ENCODE results near the gene PRRT4. TPM values are rescaled to one million over a fixed set of nuclear protein-coding genes. Genes with fewer than 3 reads are reported as not detected.
A peak's percentile ranks its signal among the peaks of the same experiment; 100 is the strongest.

The PRRT4 gene
- total and polyA plus RNA-seq, 2 of the 13 experiments (the other 11 are each of a cell fraction or from before 2014, with no cell fraction given) = not detected

DNA sequence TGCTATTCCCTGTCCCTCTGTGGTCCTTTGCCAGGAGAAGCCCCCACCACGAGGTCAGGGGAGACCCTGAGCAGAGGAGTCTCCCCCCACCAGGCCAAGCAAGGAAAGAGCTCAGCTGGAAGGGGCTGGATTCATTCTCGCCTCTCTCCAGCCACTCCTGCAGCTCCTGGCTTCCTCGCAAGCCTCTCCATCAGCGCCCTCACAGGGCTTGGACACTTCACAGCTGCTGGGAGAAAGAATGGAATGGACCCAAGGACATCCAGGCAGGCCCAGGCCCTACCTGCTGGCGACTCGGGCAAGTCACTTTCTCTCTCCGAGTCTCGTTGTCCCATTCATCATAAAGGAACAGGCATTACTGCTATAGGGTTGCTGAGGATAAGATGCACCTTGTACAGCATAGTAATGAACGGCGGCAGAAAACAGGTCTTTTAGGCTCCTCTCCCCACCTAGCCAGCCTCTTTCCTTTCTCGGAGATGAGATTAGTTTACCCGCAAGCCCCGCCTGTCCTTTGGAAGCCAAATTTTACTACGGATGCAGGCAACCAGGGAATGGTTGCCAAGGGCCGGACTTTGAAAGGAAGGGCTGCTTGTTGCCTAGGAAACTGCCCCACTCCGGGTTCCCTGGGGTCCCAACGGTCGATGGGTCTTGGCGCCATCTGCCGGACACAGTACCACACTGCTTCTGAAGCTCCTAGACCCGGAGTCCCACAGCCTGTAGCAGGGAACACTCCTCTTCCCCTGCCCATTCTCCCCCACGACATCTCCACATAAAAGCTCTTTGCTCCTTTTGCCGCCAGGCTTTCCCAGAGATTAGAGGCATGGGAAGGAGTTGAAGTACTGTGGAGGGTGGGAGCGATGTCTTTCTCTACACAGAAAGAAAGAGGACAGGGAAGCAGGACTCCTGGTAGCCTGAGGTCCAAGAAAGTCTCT, 26.0 kb upstream of the PRRT4 start (continued):
- peak; percentile 84 for TF ChIP-seq RAD21 (CRISPR knock-in tag; IDR thresholded peaks at IDR 0.05)
- peak; percentile 43; the same call in 1 of the 2 replicates for TF ChIP-seq SALL1 (CRISPR knock-in tag; IDR thresholded peaks at IDR 0.05)
- peak; percentile 71 for TF ChIP-seq RFX1 (IDR thresholded peaks at IDR 0.05)
- no peak for TF ChIP-seq SMAD3 (CRISPR knock-in tag; IDR thresholded peaks at IDR 0.05)
- TF ChIP-seq ZNF350 (CRISPR knock-in tag; IDR thresholded peaks at IDR 0.05; ENCODE audit: borderline replicate concordance, low read depth) = peak; percentile 18; the same call in 1 of the 2 replicates
- TF ChIP-seq CTCF (CRISPR knock-in tag; IDR thresholded peaks at IDR 0.05) = peak; percentile 90
- no peak for TF ChIP-seq THYN1 (CRISPR knock-in tag; IDR thresholded peaks at IDR 0.05; ENCODE audit: borderline replicate concordance, low read depth)
- TF ChIP-seq ZSCAN25 (CRISPR knock-in tag; IDR thresholded peaks at IDR 0.05) = no peak
- TF ChIP-seq, protein P1, sequence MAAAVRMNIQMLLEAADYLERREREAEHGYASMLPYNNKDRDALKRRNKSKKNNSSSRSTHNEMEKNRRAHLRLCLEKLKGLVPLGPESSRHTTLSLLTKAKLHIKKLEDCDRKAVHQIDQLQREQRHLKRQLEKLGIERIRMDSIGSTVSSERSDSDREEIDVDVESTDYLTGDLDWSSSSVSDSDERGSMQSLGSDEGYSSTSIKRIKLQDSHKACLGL (CRISPR knock-in tag; IDR thresholded peaks at IDR 0.05) = no peak
- peak; percentile 44; the same call in 1 of the 2 replicates for TF ChIP-seq ZNF501 (CRISPR knock-in tag; IDR thresholded peaks at IDR 0.05)
- TF ChIP-seq SP4 (CRISPR knock-in tag; IDR thresholded peaks at IDR 0.05) = 0 out of 2 replicates have a peak, but pooled peaks have one; percentile 22
- TF ChIP-seq, protein P2, sequence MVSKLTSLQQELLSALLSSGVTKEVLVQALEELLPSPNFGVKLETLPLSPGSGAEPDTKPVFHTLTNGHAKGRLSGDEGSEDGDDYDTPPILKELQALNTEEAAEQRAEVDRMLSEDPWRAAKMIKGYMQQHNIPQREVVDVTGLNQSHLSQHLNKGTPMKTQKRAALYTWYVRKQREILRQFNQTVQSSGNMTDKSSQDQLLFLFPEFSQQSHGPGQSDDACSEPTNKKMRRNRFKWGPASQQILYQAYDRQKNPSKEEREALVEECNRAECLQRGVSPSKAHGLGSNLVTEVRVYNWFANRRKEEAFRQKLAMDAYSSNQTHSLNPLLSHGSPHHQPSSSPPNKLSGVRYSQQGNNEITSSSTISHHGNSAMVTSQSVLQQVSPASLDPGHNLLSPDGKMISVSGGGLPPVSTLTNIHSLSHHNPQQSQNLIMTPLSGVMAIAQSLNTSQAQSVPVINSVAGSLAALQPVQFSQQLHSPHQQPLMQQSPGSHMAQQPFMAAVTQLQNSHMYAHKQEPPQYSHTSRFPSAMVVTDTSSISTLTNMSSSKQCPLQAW (CRISPR knock-in tag; IDR thresholded peaks at IDR 0.05) = peak; percentile 35; the same call in 1 of the 2 replicates
- TF ChIP-seq MAZ (IDR thresholded peaks at IDR 0.05; ENCODE audit: borderline replicate concordance, low read depth, low read length) = no peak
- 0 out of 2 replicates have a peak, but pooled peaks have one; percentile 43 for TF ChIP-seq MAZ (CRISPR knock-in tag; IDR thresholded peaks at IDR 0.05; ENCODE audit: low read depth)
- TF ChIP-seq ZNF382 (CRISPR knock-in tag; IDR thresholded peaks at IDR 0.05; ENCODE audit: borderline replicate concordance) = no peak
- TF ChIP-seq MXI1 (IDR thresholded peaks at IDR 0.05; ENCODE audit: borderline replicate concordance, low read depth, low read length) = 0 out of 3 replicates have a peak, but pooled peaks have one; percentile 30
- TF ChIP-seq NFATC3 (CRISPR knock-in tag; IDR thresholded peaks at IDR 0.05) = 0 out of 2 replicates have a peak, but pooled peaks have one; percentile 31
- peak; percentile 90 for TF ChIP-seq RFX5 (IDR thresholded peaks at IDR 0.05; ENCODE audit: low read depth, low read length)
- TF ChIP-seq, protein P3, sequence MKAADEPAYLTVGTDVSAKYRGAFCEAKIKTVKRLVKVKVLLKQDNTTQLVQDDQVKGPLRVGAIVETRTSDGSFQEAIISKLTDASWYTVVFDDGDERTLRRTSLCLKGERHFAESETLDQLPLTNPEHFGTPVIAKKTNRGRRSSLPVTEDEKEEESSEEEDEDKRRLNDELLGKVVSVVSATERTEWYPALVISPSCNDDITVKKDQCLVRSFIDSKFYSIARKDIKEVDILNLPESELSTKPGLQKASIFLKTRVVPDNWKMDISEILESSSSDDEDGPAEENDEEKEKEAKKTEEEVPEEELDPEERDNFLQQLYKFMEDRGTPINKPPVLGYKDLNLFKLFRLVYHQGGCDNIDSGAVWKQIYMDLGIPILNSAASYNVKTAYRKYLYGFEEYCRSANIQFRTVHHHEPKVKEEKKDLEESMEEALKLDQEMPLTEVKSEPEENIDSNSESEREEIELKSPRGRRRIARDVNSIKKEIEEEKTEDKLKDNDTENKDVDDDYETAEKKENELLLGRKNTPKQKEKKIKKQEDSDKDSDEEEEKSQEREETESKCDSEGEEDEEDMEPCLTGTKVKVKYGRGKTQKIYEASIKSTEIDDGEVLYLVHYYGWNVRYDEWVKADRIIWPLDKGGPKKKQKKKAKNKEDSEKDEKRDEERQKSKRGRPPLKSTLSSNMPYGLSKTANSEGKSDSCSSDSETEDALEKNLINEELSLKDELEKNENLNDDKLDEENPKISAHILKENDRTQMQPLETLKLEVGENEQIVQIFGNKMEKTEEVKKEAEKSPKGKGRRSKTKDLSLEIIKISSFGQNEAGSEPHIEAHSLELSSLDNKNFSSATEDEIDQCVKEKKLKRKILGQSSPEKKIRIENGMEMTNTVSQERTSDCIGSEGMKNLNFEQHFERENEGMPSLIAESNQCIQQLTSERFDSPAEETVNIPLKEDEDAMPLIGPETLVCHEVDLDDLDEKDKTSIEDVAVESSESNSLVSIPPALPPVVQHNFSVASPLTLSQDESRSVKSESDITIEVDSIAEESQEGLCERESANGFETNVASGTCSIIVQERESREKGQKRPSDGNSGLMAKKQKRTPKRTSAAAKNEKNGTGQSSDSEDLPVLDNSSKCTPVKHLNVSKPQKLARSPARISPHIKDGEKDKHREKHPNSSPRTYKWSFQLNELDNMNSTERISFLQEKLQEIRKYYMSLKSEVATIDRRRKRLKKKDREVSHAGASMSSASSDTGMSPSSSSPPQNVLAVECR (CRISPR knock-in tag; IDR thresholded peaks at IDR 0.05; ENCODE audit: borderline replicate concordance) = peak; percentile 20; the same call in 1 of the 2 replicates
- TF ChIP-seq ZNF772 (CRISPR knock-in tag; IDR thresholded peaks at IDR 0.05) = 0 out of 2 replicates have a peak, but pooled peaks have one; percentile 16
- TF ChIP-seq SMC3 (IDR thresholded peaks at IDR 0.05; ENCODE audit: low read length) = peak; percentile 78

Measured in HepG2 (cell line).